Retina (tissue), 1 donor: ENCODE results near the gene YIPF5.

Source experiments
- DNase-seq: peaks from one replicate; pipeline ENCODE4 v3.0.0-alpha.2; 2016

The YIPF5 gene

DNA sequence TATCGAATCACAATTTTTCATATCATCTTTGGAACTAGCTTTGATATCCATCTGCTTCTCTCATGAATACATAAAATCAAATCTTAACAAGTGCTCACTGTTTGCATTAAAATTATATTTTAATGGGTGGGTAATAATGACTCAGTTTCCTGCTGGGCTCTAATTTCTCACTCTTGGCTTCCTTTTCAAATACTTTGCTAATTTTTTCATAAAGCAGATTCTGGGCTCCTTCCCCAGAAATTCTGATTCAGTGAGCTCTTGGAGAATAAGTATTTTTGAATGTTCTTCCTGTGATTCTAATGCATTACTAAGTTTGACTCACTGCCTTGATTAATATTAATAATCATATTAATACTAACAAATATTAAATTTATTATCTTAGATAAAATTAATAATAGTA lies 48.9 kb downstream of the YIPF5 start:
- no peak for DNase-seq

DNA sequence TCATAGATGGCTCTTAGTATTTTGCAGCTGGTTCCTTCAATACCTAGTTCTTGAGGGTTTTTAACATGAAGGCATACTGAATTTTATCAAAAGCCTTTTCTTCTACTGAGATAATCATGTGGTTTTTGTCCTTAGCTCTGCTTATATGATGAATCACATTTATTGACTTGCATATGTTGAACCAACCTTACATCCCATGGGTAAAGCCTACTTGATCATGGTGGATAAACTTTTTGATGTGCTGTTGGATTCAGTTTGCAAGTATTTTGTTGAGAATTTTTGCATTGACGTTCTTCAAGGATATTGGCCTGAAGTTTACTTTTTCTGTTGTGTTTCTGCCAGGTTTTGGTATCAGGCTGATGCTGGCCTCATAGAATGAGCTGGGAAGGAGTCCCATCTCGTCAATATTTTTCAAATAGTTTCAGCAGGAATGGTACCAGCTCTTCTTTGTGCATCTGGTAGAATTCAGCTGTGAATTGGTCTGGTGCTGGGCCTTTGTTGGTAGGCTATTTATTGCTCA lies 49.7 kb downstream of the YIPF5 start:
- no peak for DNase-seq

DNA sequence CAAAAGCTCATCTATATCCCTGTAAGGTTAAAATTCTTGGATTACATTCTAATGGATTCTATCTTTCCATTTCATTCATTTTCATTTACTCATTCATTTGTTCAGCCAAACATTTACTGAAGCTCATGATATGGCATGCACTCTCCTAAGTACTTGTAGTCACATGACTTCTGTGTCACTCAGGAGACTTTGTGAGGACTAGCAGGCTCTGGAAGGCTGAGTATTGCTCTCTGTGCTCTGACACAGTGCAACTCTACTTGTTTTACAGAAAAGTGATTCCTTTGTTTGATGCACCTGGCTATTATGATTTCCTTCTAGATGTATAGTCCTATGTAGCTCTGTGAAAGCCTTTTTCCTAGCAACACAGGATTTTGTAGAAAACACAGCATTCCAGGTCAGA lies 53.0 kb downstream of the YIPF5 start:
- DNase-seq: no peak

DNA sequence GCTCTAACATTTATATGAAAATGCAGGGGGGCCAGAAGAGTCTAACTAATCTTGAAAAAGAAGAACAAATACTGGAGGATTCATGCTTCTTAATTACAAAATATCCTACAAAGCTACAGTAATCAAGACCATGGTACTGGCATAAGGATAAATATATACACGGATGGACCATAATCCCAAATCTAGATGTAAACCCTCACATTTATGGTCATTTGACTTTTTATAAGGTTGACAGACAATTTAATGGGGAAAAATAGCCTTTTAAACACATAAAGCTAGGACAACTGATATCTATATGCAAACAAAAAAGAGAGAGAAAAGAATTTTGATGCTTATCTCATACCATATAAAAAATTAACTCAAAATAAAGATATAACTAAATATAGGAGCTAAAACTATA lies 55.9 kb downstream of the YIPF5 start:
- no peak for DNase-seq
